Common myeloid progenitor, CD34-positive (primary cell): ENCODE results near the gene CXCL10.

Source experiments
- CTCF ChIA-PET: fragments of 350-600 bp; sonication (Branson Sonifier 250); formaldehyde crosslinking; loops from one replicate; lab custom pipeline; 2021; ENCODE audit warnings: antibody characterized with exemption; lab: Charles Lee
- POLR2A ChIA-PET: fragments of 350-600 bp; sonication (Branson Sonifier 250); formaldehyde crosslinking; loops from one replicate; lab custom pipeline; 2021; ENCODE audit warnings: antibody characterized with exemption; lab: Charles Lee
- DNase-seq, 3 donors: peaks; one replicate each; pipeline versions ENCODE4 v3.0.0 to v3.0.0-alpha.2; 2013
- H3K27ac ChIP-seq, 2 experiments: 1 replicate in 1 of 2; 2 replicates in 1 of 2; pipeline ENCODE4 v1.7.0; 2013; ENCODE audit warnings: inconsistent platforms in 2 of 2, low read length in 2 of 2, mild to moderate bottlenecking in 2 of 2, low read depth in 1 of 2, moderate library complexity in 1 of 2; ENCODE audit not compliant: severe bottlenecking in 2 of 2, insufficient read depth in 1 of 2, poor library complexity in 1 of 2
- H3K27me3 ChIP-seq, 5 experiments: replicated peaks in 2 of 5; 1 replicate in 3 of 5; 2 replicates in 2 of 5; pipeline versions ENCODE4 v1.6.1 to v1.7.0; 2013; ENCODE audit warnings: low read length in 4 of 5, mild to moderate bottlenecking in 2 of 5, moderate library complexity in 2 of 5, inconsistent platforms in 1 of 5; ENCODE audit not compliant: insufficient read depth in 5 of 5, control insufficient read depth in 4 of 5
- H3K36me3 ChIP-seq, 4 experiments: 1 replicate in 2 of 4; 2 replicates in 2 of 4; pipeline versions ENCODE4 v1.6.1 to v1.7.0; 2013; ENCODE audit warnings: low read length in 3 of 4, control low read depth in 1 of 4, mild to moderate bottlenecking in 1 of 4; ENCODE audit not compliant: control insufficient read depth in 4 of 4, insufficient read depth in 4 of 4
- H3K4me1 ChIP-seq, 4 experiments: 1 replicate in 3 of 4; 2 replicates in 1 of 4; pipeline versions ENCODE4 v1.6.1 to v1.7.1; 2013; ENCODE audit warnings: low read length in 3 of 4, mild to moderate bottlenecking in 3 of 4, control low read depth in 1 of 4, inconsistent platforms in 1 of 4, moderate library complexity in 1 of 4; ENCODE audit not compliant: control insufficient read depth in 4 of 4, insufficient read depth in 4 of 4; ENCODE audit errors: control extremely low read depth in 1 of 4
- H3K4me3 ChIP-seq, 7 experiments: 1 replicate in 4 of 7; 2 replicates in 3 of 7; pipeline versions ENCODE4 v1.5.1 to v1.7.0; 2013; ENCODE audit warnings: mild to moderate bottlenecking in 7 of 7, low read length in 6 of 7, moderate library complexity in 6 of 7, inconsistent platforms in 2 of 7, low read depth in 2 of 7, control low read depth in 1 of 7; ENCODE audit not compliant: insufficient read depth in 4 of 7, control insufficient read depth in 1 of 7; ENCODE audit errors: extremely low read depth in 1 of 7
- H3K9me3 ChIP-seq, 5 experiments: 1 replicate in 4 of 5; 2 replicates in 1 of 5; pipeline versions ENCODE4 v1.6.1 to v1.7.1; 2013; ENCODE audit warnings: low read length in 4 of 5, mild to moderate bottlenecking in 2 of 5, inconsistent platforms in 1 of 5, low read depth in 1 of 5, moderate library complexity in 1 of 5; ENCODE audit not compliant: control insufficient read depth in 4 of 5, insufficient read depth in 2 of 5; ENCODE audit errors: control extremely low read depth in 1 of 5
- WGBS: methylation state at CpG from one replicate; pipeline ENCODE4 v1.1.5; 2013; ENCODE audit not compliant: insufficient coverage; 5-methylcytosine and 5-hydroxymethylcytosine counted together

CXCL10 gene

DNA sequence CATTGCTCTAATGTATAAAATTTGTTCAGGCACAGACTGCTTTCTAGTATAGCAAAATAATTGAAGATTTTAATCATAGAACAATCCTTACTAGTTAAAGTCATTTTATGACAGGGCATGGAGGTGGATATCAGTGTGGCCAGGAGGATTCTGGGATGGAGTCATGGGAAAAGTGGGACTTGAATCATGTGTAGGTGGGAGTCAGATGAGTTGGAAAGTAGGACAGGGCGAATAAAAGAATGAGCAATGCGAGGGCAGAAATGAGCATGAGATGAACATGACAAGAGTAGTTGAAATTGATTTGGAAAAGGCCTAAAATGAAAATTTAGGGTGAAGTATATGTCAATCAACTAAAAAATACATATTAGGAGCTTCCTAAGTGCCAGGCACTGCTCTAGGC is 25.4 kb downstream of the CXCL10 start:
- Histone ChIP-seq H3K4me1 (peaks cover 0 to 5% (median 0%) of the 10 kb centered on the region in 4 experiments), H3K27ac (no peak overlapping the region), H3K4me3 (no peak overlapping the region), H3K36me3 (no peaks in the 10 kb centered on the region), H3K27me3 (peaks cover 0 to 3% (median 0%) of the 10 kb centered on the region in 5 experiments), H3K9me3 (no peaks in the 10 kb centered on the region)
- ChIA-PET POLR2A (no interaction called here), CTCF (interaction anchor here (0.7 to 4.8 kb wide), 5 partner anchors 32 to 89 kb away, joined by 3 to 41 read pairs (median 35); no protein-coding TSS in a partner anchor)
- no peak for DNase-seq
- WGBS: 100% methylated on average over 2 of the region's 2 CpGs

- H3K9me3 ChIP-seq: no peaks in the 10 kb centered on the region
- ChIA-PET CTCF (interaction anchor here (0.6 to 4.8 kb wide), 14 partner anchors 13 to 400 kb away, joined by 3 to 41 read pairs (median 8); partner anchors contain the start of gene CXCL11), POLR2A (no interaction called here)
- no peak overlapping the region for H3K27ac ChIP-seq
- H3K36me3 ChIP-seq: no peaks in the 10 kb centered on the region
- no peak overlapping the region for H3K4me3 ChIP-seq
- no peak for DNase-seq
- H3K27me3 ChIP-seq: peaks cover 0 to 3% (median 0%) of the 10 kb centered on the region in 5 experiments
- WGBS: 100% methylated on average over 1 of the region's 1 CpG
- H3K4me1 ChIP-seq: peaks cover 0 to 1% (median 0%) of the 10 kb centered on the region in 4 experiments
These were observed 26.2 kb downstream of the CXCL10 start for GRCh38 chr4:75997081-75997480.

GRCh38 chr4:75995727-75996126 is 27.6 kb downstream of the CXCL10 start:
- 35% methylated on average over 3 of the region's 5 CpGs for WGBS
- DNase-seq: peak; percentile 44 to 77 (median 66)
- ChIA-PET POLR2A (no interaction called here), CTCF (interaction anchor here (0.8 to 4.8 kb wide), 30 partner anchors 12 to 379 kb away, joined by 3 to 41 read pairs (median 4); partner anchors contain the start of genes CXCL11 and CXCL9)
- Histone ChIP-seq H3K27ac (no peak overlapping the region), H3K27me3 (peaks cover 0 to 3% (median 0%) of the 10 kb centered on the region in 5 experiments), H3K4me3 (no peak overlapping the region), H3K4me1 (peaks cover 0 to 5% (median 2%) of the 10 kb centered on the region in 4 experiments), H3K9me3 (no peaks in the 10 kb centered on the region), H3K36me3 (no peaks in the 10 kb centered on the region)

DNA sequence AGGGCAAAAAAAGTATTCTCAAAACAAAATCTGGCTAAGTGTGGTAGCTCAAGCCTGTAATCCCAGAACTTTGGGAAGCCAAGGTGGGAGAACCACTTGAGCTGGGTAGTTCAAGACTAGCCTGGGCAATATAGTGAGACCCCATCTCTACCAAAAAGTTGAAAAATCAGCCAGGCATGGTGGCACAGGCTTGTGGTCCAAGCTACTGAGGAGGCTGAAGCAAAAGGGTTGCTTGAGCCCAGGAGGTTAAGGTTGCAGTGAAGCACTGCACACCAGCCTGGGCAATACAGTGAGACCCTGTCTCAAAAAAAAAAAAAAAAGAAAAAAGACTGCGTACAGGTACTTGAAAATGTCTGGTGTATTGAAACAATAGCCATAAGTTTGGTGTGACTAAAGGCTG is 30.8 kb downstream of the CXCL10 start:
- H3K4me1 ChIP-seq: peaks cover 7 to 17% (median 11%) of the 10 kb centered on the region in 4 experiments
- no peak overlapping the region for H3K27ac ChIP-seq
- H3K36me3 ChIP-seq: peaks cover 0 to 8% (median 0%) of the 10 kb centered on the region in 4 experiments
- no peaks in the 10 kb centered on the region for H3K9me3 ChIP-seq
- H3K4me3 ChIP-seq: no peak overlapping the region
- ChIA-PET CTCF (interaction anchor here (1.0 to 1.7 kb wide), 6 partner anchors 67 to 99 kb away, joined by 3 to 6 read pairs (median 4); no protein-coding TSS in a partner anchor), POLR2A (no interaction called here)
- DNase-seq: no peak
- 100% methylated on average over 1 of the region's 1 CpG for whole genome bisulfite sequencing
- H3K27me3 ChIP-seq: peaks cover 0 to 3% (median 0%) of the 10 kb centered on the region in 5 experiments

DNA sequence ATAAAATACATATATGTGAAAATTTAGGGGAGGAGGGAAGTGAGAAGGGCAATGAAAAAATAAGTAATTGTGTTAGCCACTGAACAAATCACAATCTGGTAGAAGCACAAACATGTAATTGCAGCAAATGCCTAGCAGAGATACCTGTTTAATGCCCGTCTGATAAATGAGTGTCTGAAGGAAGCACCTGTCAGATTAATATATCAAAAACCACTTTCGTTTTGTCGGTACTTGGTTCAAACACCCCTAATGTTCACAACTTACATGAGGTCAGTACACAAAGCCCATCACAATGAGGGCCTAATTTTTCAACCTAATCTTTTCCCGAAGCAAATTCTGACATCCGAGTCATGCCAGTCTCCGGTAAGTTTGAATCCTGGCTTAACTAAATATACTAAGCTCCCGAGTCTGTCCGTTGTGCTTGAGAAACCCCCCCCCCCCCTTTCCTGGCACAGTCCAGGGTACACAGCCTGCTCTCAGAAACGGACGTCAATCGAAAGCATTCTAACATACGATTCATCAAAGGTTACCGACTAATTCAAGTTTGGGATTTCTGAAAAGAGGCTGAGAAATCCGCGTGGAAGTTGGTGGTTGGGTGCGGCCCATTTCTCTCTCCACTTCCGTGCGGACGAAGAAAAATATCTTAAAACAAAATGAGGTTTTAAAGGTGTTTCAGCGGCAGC is 33.3 kb downstream of the CXCL10 start:
- POLR2A ChIA-PET: no interaction called here
- peak in 2 of 3 donors; percentile 52 to 66 for DNase-seq
- Histone ChIP-seq H3K36me3 (peaks cover 0 to 9% (median 0%) of the 10 kb centered on the region in 4 experiments), H3K27ac (peak overlapping the region; percentile 67 to 83), H3K9me3 (no peaks in the 10 kb centered on the region), H3K4me3 (peak overlapping the region; percentile 72 to 97 (median 91)), H3K4me1 (peaks cover 7 to 17% (median 11%) of the 10 kb centered on the region in 4 experiments), H3K27me3 (peaks cover 0 to 3% (median 0%) of the 10 kb centered on the region in 5 experiments)
- CTCF ChIA-PET: interaction anchor here (0.9 to 1.2 kb wide), 5 partner anchors 20 to 77 kb away, joined by 3 to 5 read pairs (median 3); no protein-coding TSS in a partner anchor
- 0% methylated on average over 12 of the region's 20 CpGs for WGBS

DNA sequence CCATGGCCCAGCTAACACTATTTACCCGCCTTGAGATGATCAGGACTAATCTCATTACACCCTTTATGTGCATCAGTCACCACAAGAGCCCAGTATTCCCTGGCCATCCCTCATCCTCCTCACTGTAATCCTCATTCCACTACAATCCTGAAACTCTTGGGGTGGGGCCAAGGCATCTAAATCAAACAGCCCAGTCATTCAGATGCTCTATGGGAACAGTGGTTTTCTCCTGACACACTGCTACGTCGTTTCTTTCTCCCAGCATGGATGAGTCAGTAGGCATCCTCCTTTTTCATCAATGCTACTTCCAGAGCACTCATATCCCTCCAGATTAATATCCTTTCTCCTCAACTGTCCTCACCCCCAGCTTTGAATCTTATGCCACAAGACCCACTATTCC is 38.2 kb downstream of the CXCL10 start:
- DNase-seq: no peak
- WGBS: 83% methylated on average over 3 of the region's 3 CpGs
- Histone ChIP-seq H3K27me3 (no peaks in the 10 kb centered on the region), H3K9me3 (no peaks in the 10 kb centered on the region), H3K36me3 (peaks cover 0 to 28% (median 12%) of the 10 kb centered on the region in 4 experiments), H3K27ac (no peak overlapping the region), H3K4me3 (no peak overlapping the region), H3K4me1 (peaks cover 7 to 14% (median 9%) of the 10 kb centered on the region in 4 experiments)
- CTCF ChIA-PET: interaction anchor here (1.1 to 2.0 kb wide), 2 partner anchors 11 to 92 kb away, joined by 3 to 13 read pairs; no protein-coding TSS in a partner anchor
- POLR2A ChIA-PET: interaction anchor here (1.0 kb wide), 1 partner anchor 76 kb away, joined by 3 read pairs; no protein-coding TSS in a partner anchor

DNA sequence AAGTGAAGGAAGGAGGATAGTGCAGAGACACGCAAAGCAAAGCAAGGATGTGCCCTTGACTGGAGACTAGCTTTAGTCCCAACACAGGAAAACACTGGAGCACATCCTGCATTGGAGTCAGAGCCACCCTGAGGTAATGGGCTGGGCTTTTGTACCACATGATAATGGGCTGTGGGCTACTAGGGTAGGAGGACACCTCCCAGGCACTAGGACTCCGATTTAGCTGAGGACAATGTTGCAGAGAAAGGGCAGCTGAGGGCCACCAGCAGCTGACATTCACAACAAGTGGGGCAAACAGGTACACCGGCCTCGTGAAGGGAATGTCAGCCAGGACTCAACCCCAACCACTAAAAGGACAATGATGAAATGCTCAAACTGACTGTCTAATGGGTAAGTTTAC is 42.7 kb downstream of the CXCL10 start:
- no peak for DNase-seq
- CTCF ChIA-PET: no interaction called here
- 93% methylated on average over 3 of the region's 4 CpGs for WGBS
- Histone ChIP-seq H3K36me3 (peaks cover 30 to 56% (median 43%) of the 10 kb centered on the region in 4 experiments), H3K4me1 (no peaks in the 10 kb centered on the region), H3K9me3 (peaks cover 0 to 8% (median 5%) of the 10 kb centered on the region in 5 experiments), H3K27me3 (no peaks in the 10 kb centered on the region), H3K4me3 (no peak overlapping the region), H3K27ac (no peak overlapping the region)
- POLR2A ChIA-PET: no interaction called here
